ENCODE data around the gene PHLDA2.

Gene PHLDA2

GRCh38 chr11:2881981-2882375 lies 47.2 kb downstream of the PHLDA2 start:
- DNase-seq (ENCODE audit: low read depth in 2 of 2) = no peak

GRCh38 chr11:2881076-2881980 lies 47.9 kb downstream of the PHLDA2 start:
- DNase-seq (ENCODE audit: low read depth in 2 of 2) = no peak

DNA sequence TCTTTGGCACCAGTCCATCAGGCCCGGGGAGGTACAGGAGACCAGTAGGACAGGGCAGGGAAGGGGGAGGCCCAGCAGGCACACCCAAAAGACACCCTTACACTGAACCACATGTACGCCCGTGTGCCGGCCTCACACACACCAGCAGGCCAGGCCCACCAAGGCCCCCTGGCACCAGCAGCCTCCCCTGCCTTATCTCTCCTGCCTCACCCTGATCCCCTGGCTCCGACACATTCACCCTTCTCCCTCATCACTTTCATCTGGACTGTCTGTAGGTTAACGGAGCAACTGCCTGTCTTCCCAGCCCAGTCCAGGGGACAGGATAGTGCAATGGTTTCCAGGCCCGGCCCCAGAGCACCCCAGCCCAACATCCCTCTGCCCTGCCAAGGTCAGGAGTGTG lies 48.6 kb downstream of the PHLDA2 start:
- no peak for DNase-seq (ENCODE audit: low read depth in 2 of 2)

- DNase-seq (ENCODE audit: low read depth in 2 of 2) = no peak
Observed at GRCh38 chr11:2878782-2879181, 50.4 kb downstream of the PHLDA2 start.

Data from stimulated activated CD4-positive, alpha-beta T cell treated with anti-CD3 and anti-CD28 coated beads, Interleukin-1b, Interleukin-23, amount 100 ng/mL, for 4 hours (primary cell).